OCI-M2 (cell line): ENCODE results near the gene DPYD.

Source experiments
- DNase-seq: peaks from one replicate; lab custom pipeline; 2025; ENCODE audit not compliant: unreplicated experiment; lab: John Stamatoyannopoulos, UW

Gene DPYD

GRCh38 chr1:97163591-97164275, 757.1 kb downstream of the DPYD start:
- DNase-seq = no peak

DNA sequence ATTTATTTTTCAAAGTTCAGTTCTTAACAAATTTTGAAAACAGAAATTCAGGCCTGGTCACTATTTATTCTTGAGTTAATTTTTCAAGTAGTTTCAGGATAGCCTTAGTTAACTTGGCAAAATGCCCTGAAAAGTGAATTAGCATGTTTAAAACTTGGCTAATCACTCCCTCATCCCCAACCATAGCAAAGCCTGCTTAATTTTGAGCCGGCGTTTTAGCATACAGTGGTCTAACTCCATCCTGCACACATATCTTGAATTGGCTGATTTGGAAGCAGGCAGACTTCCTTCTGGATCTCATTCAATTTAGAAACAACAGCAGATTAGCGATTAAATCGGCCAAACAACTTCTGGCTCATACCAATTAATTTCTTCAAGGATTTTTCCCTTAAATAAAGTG, 760.0 kb downstream of the DPYD start:
- no peak for DNase-seq

GRCh38 chr1:97159342-97159741, 761.5 kb downstream of the DPYD start:
- DNase-seq = no peak

GRCh38 chr1:97158691-97159096, 762.1 kb downstream of the DPYD start:
- no peak for DNase-seq

GRCh38 chr1:97157991-97158390, 762.8 kb downstream of the DPYD start:
- DNase-seq = no peak

DNA sequence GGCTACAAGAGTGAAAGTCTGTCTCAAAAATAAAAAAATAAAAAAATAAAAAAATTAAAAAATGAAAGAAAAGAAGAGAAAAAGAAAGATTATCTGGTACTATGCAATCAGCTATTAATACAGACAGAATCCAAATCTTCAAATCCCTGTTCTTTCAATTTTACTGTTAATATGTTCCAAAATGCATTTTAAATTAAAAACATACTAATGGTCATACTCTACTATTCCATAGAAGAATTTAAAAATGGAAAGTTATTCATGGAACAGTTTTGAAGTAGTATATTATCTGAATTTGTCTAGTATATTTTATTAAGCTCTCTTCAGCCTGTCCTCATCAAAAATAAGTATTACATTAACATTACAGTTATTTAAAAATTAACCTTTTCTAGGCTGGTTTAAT, 769.2 kb downstream of the DPYD start:
- no peak for DNase-seq

- no peak for DNase-seq
Observed at GRCh38 chr1:97145321-97145956, 775.4 kb downstream of the DPYD start.

DNA sequence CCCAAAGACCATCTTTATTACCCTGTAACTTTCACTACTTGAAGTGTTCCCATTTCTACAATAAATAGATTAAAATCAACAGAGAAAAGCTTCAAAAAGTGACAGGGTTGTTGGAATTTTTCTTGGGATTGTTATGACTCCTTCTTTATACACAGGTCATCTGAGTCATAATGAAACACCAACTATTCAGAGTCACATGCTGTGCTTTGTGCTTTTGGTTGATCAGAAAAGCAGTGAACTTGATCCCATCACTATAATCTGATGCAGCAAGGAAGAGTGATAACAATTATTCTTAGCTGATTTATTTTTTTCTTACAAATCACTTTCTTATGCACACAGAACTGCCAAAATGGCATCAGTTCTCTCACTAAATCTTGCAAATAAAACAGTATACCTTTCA, 776.3 kb downstream of the DPYD start:
- no peak for DNase-seq

DNA sequence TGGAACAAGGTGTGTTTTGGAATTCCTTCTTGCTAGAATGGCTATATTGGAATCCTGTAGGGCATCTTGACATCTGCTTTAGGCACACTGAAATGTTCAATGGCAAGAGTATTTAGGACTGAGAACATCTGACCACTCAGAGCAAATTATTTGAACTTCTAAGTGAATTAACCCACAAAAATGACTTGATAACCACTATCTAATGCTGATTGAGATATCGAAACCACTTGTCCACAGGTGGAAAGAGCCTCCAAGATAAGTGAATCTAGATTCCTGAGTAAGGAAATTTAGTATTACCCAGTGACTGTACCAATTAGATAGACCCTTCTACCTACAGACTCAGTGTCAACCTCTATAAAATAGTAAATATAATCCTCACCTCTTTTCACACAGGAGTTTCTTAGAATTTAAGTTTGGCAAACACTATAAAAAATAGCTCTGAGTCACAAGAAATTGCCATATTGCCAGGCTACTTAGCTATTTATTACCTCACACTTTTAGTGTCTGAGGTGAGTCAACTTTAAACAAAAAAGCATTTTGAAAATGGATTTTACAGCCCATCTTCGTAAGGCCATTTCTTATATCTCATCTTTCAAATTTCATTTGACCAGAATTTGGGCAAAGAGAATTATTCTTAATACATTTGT, 777.5 kb downstream of the DPYD start:
- no peak for DNase-seq

DNA sequence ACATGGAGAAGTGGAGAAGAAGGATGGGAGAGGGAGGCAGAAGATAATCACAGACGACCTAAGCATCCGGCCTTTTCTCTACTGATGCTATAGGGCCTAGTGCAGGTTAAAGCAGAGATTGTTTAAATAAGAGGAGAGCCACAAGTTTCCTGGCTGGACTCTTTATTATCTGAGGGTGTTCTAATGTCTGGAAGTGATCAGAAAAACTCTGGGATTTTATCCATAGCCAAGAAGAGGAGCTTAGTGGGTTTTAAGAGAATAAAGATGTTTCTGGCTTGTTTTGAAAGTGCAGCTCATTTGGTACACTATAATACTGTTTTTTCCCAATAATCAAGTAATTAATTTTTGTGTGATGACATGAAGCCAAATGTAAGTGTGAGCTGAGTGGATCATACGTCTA, 780.2 kb downstream of the DPYD start:
- DNase-seq = no peak

GRCh38 chr1:97139512-97139911, 781.3 kb downstream of the DPYD start:
- DNase-seq = no peak

DNA sequence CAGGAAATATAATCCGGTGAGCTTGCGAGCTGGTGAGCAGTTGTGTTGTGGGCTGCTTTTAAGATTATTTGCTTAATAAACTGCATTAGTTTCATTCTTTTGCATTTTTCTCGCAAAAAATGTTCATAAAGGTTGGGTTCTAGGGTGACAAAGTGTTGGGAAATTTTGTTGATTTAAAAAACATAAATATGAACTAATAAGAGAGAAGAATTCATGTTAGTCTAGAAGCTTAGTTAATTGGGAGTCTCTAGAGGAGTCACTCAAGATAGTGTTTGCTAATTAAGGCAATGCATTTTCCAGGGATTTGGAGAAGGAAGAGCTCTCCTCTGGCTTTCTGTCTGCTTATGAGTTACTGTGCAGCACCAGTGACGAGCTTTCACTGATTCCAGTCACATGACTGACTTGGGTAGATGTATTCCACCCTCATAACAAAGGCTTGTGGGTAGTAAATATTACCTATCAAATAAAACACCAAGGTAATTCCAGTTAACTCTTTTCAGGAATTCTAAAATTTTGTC, 782.3 kb downstream of the DPYD start:
- no peak for DNase-seq

DNA sequence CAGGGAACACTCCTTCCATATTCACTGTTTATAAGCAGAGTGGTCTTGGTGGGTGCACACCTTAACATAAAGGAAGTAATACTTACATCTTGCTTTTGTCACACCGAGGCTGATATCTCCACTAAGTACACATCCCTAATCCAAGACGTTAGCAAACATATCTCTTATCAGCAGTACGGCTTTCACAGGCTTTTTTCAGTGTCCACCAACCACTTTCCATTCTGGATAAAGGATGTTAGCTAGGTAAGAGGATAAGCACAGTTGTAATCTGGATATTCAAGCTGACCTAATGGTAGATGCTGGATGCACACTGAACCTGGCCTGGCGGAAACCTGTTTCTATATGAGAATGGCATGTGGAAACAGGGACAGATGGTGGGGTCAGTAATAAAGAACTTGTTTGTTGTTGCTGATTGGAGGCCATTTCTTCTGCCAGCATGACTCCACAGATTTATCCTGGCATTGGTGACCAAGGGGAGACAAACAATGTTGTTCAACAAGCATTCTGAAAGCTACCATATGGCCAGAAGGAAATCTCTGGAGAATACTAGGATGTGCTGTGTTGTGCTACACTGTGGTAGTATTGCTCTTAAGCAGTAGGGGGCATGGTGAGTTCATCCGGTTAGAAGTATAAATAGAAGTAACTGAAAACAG, 782.8 kb downstream of the DPYD start:
- DNase-seq = no peak

GRCh38 chr1:97136996-97137395, 783.8 kb downstream of the DPYD start:
- DNase-seq = no peak

GRCh38 chr1:97135972-97136371, 784.9 kb downstream of the DPYD start:
- DNase-seq = no peak

- no peak for DNase-seq
Observed at GRCh38 chr1:97128426-97128825, 792.4 kb downstream of the DPYD start.

- no peak for DNase-seq
Observed at GRCh38 chr1:97123717-97124431, 797.0 kb downstream of the DPYD start.

DNA sequence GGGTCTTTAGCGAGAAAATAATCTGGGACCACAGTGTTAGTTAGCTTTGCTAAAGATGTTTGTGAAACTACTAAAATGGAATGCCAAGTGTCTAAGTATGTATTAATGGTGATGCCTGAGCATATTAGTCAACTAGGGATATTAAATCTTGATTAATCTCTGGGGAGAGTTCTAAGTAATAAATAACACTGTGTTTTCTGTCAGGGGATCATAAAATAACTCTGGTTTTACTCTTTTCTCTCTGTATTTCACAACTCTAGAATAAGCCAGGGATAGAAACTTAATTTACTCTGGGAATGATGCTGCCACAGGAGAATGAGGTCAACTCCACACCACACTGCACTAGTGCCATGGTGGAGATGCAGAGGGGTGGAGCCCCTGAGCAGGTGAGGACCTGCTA, 800.0 kb downstream of the DPYD start:
- DNase-seq = no peak

DNA sequence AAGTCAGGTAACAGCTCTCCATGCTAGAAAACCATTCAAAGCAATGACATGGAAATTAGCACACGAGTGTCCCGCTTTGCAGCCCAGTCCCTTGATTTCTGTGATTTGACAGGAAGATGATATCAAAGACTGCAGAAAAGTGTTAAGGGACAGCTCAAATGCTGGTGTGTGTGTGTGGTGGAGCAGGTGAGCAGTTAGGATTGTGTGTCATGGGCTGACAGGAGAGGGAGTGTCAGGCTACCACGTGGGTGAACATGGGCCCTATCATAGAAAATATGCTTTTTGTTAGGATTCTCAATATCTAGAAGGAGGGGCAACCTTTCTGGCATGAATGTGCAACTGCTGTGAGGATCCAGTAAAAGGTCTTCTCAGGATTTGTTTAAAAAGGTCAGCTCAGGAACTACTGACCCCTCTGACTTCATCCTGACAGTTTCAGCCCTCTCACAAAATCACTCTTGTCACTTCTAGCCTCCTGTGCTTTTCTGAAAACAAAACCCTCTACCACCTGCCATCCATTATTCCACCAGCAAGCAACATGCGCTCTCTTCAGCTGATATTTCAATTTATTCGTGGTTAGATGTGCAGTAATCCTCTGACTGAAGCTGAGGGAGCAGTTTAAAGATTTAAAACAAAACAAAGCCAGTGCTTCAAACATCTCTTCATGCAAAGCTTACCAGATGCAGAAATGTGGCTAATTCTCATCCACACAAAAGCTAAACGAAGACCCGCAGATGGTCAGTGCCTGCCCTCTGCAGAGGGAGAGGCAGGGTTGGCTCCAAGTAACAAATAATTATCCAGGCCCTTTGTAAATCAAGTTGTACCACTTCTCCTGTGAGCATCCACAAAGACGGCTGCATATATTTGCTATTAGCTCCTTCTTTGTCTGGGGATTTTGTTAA, 801.3 kb downstream of the DPYD start:
- no peak for DNase-seq

- DNase-seq = no peak
Observed at GRCh38 chr1:97114842-97115241, 806.0 kb downstream of the DPYD start.
